GM18505 (cell line): ENCODE data around the gene DAZAP2.
"Not testable (repeated sequence)": the region's sequence is repeated elsewhere in the genome, so short reads cannot be mapped to it uniquely, and the experiment has no call there.

ENCODE experiments used
- ATAC-seq: cut with Tn5 transposase; IDR thresholded peaks from one replicate; pipeline ENCODE4 v1.9.1; 2021; ENCODE audit not compliant: unreplicated experiment
- POLR2A ChIP-seq: IDR thresholded peaks from 4 replicates; pipeline ENCODE4 v1.6.1; 2011; ENCODE audit warnings: borderline replicate concordance; ENCODE audit not compliant: insufficient read depth, insufficient read length; ENCODE audit errors: extremely low read depth

Gene DAZAP2

DNA sequence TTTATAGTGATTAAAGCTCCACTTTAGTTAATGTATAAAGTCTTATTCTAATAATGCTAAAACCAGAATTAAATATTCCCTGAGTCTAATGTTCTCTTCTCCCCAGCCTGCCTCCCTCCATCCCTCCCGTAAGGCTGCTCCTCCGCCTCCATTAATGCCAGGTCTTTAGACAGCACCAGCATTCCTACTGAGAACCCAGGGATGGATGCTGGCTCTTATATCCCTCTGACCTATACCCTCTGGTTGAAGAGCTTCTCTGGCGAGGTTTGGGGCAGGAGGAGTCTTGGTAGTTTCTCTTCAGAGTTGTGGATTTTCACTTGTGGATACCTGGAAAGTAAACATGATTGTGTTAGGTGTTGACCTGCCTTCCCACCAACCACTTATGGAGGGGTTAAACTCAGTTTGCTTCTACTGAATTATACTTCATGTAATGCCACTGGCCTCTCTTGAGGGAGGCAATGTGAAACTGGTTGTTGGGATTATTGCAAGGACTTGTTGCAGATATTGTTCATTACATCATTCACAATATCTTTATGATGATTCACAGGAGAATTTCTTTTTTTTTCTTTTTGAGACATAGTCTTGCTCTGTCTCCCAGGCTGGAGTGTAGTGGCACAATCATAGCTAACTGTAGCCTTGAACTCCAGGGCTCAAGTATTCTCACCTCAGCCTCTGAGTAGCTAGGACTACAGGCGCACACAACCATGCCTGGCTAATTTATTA, 42.7 kb downstream of the DAZAP2 start:
- no peak for TF ChIP-seq POLR2A
- ATAC-seq: no peak

- no peak for ATAC-seq
- no peak for TF ChIP-seq POLR2A
These were observed 47.2 kb downstream of the DAZAP2 start for GRCh38 chr12:51285843-51286242.

- ATAC-seq: not testable (repeated sequence)
These were observed 53.2 kb downstream of the DAZAP2 start for GRCh38 chr12:51291603-51292513.
